Measurements from ENCODE around the gene RNASE13.
"Not testable (repeated sequence)": the region's sequence is repeated elsewhere in the genome, so short reads cannot be mapped to it uniquely, and the experiment has no call there.

The RNASE13 gene

GRCh38 chr14:20986811-20987210, 47.8 kb downstream of the RNASE13 start:
- no peak overlapping the region for H3K4me3 ChIP-seq (ENCODE audit: low read depth, low read length)
- H3K9me3 ChIP-seq (ENCODE audit: control insufficient read depth, low read length), result no peaks in the 10 kb centered on the region
- H3K4me1 ChIP-seq, result peaks cover 13% of the 10 kb centered on the region
- H2AFZ ChIP-seq, result no peak overlapping the region
- H3K9ac ChIP-seq, result no peak overlapping the region
- H3K36me3 ChIP-seq (ENCODE audit: control insufficient read depth, insufficient read depth, low read length), result no peaks in the 10 kb centered on the region
- TF ChIP-seq, protein P1, sequence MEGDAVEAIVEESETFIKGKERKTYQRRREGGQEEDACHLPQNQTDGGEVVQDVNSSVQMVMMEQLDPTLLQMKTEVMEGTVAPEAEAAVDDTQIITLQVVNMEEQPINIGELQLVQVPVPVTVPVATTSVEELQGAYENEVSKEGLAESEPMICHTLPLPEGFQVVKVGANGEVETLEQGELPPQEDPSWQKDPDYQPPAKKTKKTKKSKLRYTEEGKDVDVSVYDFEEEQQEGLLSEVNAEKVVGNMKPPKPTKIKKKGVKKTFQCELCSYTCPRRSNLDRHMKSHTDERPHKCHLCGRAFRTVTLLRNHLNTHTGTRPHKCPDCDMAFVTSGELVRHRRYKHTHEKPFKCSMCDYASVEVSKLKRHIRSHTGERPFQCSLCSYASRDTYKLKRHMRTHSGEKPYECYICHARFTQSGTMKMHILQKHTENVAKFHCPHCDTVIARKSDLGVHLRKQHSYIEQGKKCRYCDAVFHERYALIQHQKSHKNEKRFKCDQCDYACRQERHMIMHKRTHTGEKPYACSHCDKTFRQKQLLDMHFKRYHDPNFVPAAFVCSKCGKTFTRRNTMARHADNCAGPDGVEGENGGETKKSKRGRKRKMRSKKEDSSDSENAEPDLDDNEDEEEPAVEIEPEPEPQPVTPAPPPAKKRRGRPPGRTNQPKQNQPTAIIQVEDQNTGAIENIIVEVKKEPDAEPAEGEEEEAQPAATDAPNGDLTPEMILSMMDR (IDR thresholded peaks at IDR 0.05), result no peak
- H3K79me2 ChIP-seq, result peaks cover 2% of the 10 kb centered on the region
- no peak overlapping the region for H3K27ac ChIP-seq
- H3K4me2 ChIP-seq (ENCODE audit: low read length), result no peak overlapping the region
- H3K27me3 ChIP-seq (ENCODE audit: control insufficient read depth, insufficient read depth, low read length), result no peaks in the 10 kb centered on the region

DNA sequence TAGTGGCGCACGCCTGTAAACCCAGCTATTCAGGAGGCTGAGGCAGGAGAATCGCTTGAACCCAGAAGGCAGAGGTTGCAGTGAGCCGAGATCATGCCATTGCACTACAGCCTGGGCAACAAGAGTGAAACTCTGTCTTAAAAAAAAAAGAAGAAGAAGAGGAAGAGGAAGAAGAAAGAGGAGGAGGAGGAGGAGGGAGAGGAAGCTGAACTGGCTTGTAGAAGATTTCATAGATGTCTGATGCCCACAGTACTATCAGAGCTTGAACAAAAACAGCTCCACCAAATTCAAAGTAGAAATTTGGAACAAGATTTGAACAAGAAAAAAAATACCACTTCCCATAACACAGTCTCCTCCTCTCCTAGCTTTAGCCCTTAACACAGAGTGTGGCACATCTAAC, 49.0 kb downstream of the RNASE13 start:
- not testable (repeated sequence) for H3K9ac ChIP-seq; H3K4me2 ChIP-seq (ENCODE audit: low read length); H3K4me3 ChIP-seq (ENCODE audit: low read depth, low read length); H3K4me1 ChIP-seq; H3K27ac ChIP-seq; H3K79me2 ChIP-seq; H2AFZ ChIP-seq; H3K27me3 ChIP-seq (ENCODE audit: control insufficient read depth, insufficient read depth, low read length); H3K9me3 ChIP-seq (ENCODE audit: control insufficient read depth, low read length); H3K36me3 ChIP-seq (ENCODE audit: control insufficient read depth, insufficient read depth, low read length)
